ENCODE data around the gene MN1. TPM values are rescaled to one million over a fixed set of nuclear protein-coding genes. Genes with fewer than 3 reads are reported as not detected.

MN1 gene
- polyA plus RNA-seq, 3 donors, result 0.06 to 0.38 (median 0.29) TPM

DNA sequence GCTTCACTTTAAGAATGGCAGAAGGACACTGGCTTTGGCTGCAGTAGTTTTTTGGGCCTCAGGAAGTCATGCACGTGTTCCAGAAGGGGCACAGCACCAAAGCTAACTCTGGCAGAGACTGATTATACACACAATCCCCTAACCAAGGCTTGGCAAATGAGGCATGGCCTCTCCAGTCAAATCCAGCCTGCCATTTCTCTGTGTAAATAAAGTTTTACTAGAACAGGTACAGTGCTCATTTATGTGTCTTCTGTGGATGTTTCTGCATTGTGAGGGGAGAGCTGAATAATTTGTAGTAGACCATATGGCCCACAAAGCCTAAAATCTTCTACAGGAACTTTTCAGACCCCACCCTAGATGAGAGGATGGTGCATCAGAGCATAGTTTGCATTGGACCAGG lies 46.4 kb upstream of the MN1 start:
- peaks cover 35 to 72% of the 10 kb centered on the region in 2 donors for H3K36me3 ChIP-seq (replicated peaks in 1 of 2; ENCODE audit: control insufficient read depth in 1 of 2, insufficient read depth in 2 of 2, low read length in 2 of 2)
- H3K9ac ChIP-seq (ENCODE audit: insufficient read depth, low read length, poor library complexity, severe bottlenecking), result no peak overlapping the region
- H3K4me3 ChIP-seq (replicated peaks in 1 of 3; ENCODE audit: low read depth in 2 of 3, low read length in 3 of 3), result no peak overlapping the region
- H3K36me3 Mint-ChIP-seq, result peaks cover 54 to 66% of the 10 kb centered on the region in 2 donors
- WGBS (ENCODE audit: insufficient coverage), result 70% methylated on average over 1 of the region's 1 CpG
- no peaks in the 10 kb centered on the region for H3K79me2 ChIP-seq (ENCODE audit: insufficient read depth, low read length)
- no peaks in the 10 kb centered on the region for H3K4me1 ChIP-seq (ENCODE audit: control insufficient read depth in 1 of 2, insufficient read depth in 2 of 2, low read length in 2 of 2)
- H3K27me3 Mint-ChIP-seq (ENCODE audit: low read depth in 3 of 3), result no peaks in the 10 kb centered on the region
- TF ChIP-seq, protein P1, sequence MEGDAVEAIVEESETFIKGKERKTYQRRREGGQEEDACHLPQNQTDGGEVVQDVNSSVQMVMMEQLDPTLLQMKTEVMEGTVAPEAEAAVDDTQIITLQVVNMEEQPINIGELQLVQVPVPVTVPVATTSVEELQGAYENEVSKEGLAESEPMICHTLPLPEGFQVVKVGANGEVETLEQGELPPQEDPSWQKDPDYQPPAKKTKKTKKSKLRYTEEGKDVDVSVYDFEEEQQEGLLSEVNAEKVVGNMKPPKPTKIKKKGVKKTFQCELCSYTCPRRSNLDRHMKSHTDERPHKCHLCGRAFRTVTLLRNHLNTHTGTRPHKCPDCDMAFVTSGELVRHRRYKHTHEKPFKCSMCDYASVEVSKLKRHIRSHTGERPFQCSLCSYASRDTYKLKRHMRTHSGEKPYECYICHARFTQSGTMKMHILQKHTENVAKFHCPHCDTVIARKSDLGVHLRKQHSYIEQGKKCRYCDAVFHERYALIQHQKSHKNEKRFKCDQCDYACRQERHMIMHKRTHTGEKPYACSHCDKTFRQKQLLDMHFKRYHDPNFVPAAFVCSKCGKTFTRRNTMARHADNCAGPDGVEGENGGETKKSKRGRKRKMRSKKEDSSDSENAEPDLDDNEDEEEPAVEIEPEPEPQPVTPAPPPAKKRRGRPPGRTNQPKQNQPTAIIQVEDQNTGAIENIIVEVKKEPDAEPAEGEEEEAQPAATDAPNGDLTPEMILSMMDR (IDR thresholded peaks at IDR 0.05), result no peak
- H3K4me3 Mint-ChIP-seq, result no peak overlapping the region
- H3K27ac ChIP-seq (ENCODE audit: low read depth in 1 of 2, low read length in 2 of 2), result no peak overlapping the region
- no peak overlapping the region for H2AFZ ChIP-seq (ENCODE audit: insufficient read depth, low read depth, low read length, poor library complexity, severe bottlenecking)
- no peak overlapping the region for H3K4me2 ChIP-seq (replicated peaks; ENCODE audit: extremely low read depth, low read length, poor library complexity, severe bottlenecking)
- no peak for DNase-seq
- no peaks in the 10 kb centered on the region for H3K27me3 ChIP-seq (ENCODE audit: control insufficient read depth in 2 of 2, insufficient read depth in 2 of 2, low read length in 2 of 2)
- H4K20me1 ChIP-seq (ENCODE audit: insufficient read depth, low read length), result no peaks in the 10 kb centered on the region
- intact Hi-C loops (cut with micrococcal nuclease), result no loop called here
- no peaks in the 10 kb centered on the region for H3K9me3 Mint-ChIP-seq
- H3K9me3 ChIP-seq (replicated peaks in 1 of 2; ENCODE audit: control insufficient read depth in 1 of 2, insufficient read depth in 1 of 2, low read length in 2 of 2), result no peaks in the 10 kb centered on the region
- no peaks in the 10 kb centered on the region for H3K4me1 Mint-ChIP-seq
- no peak overlapping the region for H3K27ac Mint-ChIP-seq

DNA sequence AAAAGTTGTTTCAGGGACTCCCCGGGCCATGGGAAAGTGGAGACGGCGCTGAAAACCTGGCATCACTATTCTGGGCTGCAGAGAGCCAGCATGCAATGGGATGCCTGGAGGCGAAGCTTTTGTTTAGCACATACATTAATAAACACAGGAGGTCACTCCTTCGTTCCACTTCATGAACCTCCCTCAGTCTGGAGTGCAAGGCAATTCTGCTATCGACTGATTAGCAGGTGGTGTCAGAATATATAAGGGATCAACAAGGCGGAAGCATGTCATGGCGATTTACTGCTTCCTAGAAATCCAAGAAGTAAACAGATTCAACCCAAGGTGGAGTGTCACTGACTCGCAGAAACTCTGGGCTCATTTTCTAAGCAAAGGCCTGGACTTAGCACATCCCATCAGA lies 45.4 kb upstream of the MN1 start:
- H3K27ac Mint-ChIP-seq, result no peak overlapping the region
- no peak overlapping the region for H2AFZ ChIP-seq (ENCODE audit: insufficient read depth, low read depth, low read length, poor library complexity, severe bottlenecking)
- H3K27ac ChIP-seq (ENCODE audit: low read depth in 1 of 2, low read length in 2 of 2), result no peak overlapping the region
- no peak for DNase-seq
- H3K4me1 ChIP-seq (ENCODE audit: control insufficient read depth in 1 of 2, insufficient read depth in 2 of 2, low read length in 2 of 2), result no peaks in the 10 kb centered on the region
- no peak overlapping the region for H3K4me2 ChIP-seq (replicated peaks; ENCODE audit: extremely low read depth, low read length, poor library complexity, severe bottlenecking)
- peaks cover 44 to 64% of the 10 kb centered on the region in 2 donors for H3K36me3 Mint-ChIP-seq
- TF ChIP-seq, protein P1 (IDR thresholded peaks at IDR 0.05), result no peak
- no CpG with 5 or more reads among the region's 9 CpGs for whole genome bisulfite sequencing (ENCODE audit: insufficient coverage)
- no peaks in the 10 kb centered on the region for H4K20me1 ChIP-seq (ENCODE audit: insufficient read depth, low read length)
- H3K9ac ChIP-seq (ENCODE audit: insufficient read depth, low read length, poor library complexity, severe bottlenecking), result no peak overlapping the region
- no peaks in the 10 kb centered on the region for H3K79me2 ChIP-seq (ENCODE audit: insufficient read depth, low read length)
- H3K27me3 ChIP-seq (ENCODE audit: control insufficient read depth in 2 of 2, insufficient read depth in 2 of 2, low read length in 2 of 2), result no peaks in the 10 kb centered on the region
- H3K9me3 ChIP-seq (replicated peaks in 1 of 2; ENCODE audit: control insufficient read depth in 1 of 2, insufficient read depth in 1 of 2, low read length in 2 of 2), result no peaks in the 10 kb centered on the region
- no peaks in the 10 kb centered on the region for H3K4me1 Mint-ChIP-seq
- intact Hi-C loops (cut with micrococcal nuclease), result no loop called here
- H3K9me3 Mint-ChIP-seq, result no peaks in the 10 kb centered on the region
- no peak overlapping the region for H3K4me3 Mint-ChIP-seq
- peaks cover 24 to 61% of the 10 kb centered on the region in 2 donors for H3K36me3 ChIP-seq (replicated peaks in 1 of 2; ENCODE audit: control insufficient read depth in 1 of 2, insufficient read depth in 2 of 2, low read length in 2 of 2)
- H3K4me3 ChIP-seq (replicated peaks in 1 of 3; ENCODE audit: low read depth in 2 of 3, low read length in 3 of 3), result no peak overlapping the region
- peaks cover 0 to under 1% (median 0%) of the 10 kb centered on the region in 3 donors for H3K27me3 Mint-ChIP-seq (ENCODE audit: low read depth in 3 of 3)

All from CD14-positive monocyte (primary cell).